ENCODE data around the gene VPS13C. TPM values are rescaled to one million over a fixed set of nuclear protein-coding genes. Genes with fewer than 3 reads are reported as not detected.

Gene VPS13C
- total RNA-seq, 1 experiment from 2014 or later = 20.9 TPM

DNA sequence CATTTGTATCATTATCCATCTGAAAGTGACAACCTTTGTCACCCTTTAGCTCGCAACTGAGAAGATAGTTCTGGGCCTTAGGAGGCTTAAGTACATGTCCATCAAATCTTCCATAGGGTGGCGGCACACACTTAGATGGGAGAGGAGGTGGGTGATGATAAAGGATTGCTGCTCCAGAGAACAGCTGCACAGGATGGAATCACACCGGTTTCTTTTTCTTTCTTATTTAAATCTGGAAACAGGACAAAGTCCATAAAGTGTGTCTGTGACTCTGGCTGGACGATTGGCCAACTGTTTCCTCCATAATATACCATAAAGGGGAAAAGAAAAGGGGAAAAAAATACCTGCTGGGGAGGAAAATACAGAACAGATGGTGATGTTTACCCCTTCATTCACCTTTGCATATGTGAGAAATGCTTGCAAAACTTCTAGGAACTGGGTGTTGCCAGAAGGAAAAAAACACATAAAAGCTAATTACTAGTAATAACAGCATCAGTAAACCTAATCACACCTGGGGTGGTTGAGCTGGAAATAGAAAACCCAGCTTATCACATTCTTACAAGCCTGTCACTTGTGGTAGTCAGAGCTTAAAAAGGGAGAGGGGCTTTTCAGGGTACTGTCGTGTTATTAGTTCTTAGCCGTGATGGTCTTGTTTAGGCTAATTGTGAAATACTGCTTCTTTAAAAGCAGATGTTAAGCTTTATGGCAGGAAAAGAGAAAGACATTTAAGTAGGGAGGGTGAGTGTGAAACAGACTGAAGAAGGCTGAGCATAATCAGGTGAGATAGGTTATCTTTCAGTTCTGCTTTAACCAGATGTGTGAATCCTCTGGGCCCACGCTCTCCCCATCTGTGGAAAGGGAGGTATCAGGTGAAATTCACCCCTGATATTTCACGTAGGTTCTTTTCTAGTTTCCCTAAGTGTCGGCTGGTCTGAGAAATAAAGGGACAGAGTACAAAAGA is 23.2 kb upstream of the VPS13C start:
- TF ChIP-seq SMAD3 (CRISPR knock-in tag; IDR thresholded peaks at IDR 0.05; ENCODE audit: borderline replicate concordance) (no peak), CDX4 (CRISPR knock-in tag; IDR thresholded peaks at IDR 0.05; ENCODE audit: borderline replicate concordance) (no peak), ERG (CRISPR knock-in tag; IDR thresholded peaks at IDR 0.05) (no peak), CREM (CRISPR knock-in tag; IDR thresholded peaks at IDR 0.05) (no peak), GRHL2 (CRISPR knock-in tag; IDR thresholded peaks at IDR 0.05; ENCODE audit: insufficient replicate concordance, severe bottlenecking) (no peak), RELA (CRISPR knock-in tag; IDR thresholded peaks at IDR 0.05; ENCODE audit: borderline replicate concordance) (no peak), ETV6 (CRISPR knock-in tag; IDR thresholded peaks at IDR 0.05) (no peak), RORB (CRISPR knock-in tag; IDR thresholded peaks at IDR 0.05) (no peak), ZBTB43 (CRISPR knock-in tag; IDR thresholded peaks at IDR 0.05) (no peak), IRF2 (CRISPR knock-in tag; IDR thresholded peaks at IDR 0.05; ENCODE audit: borderline replicate concordance, low read depth) (no peak), SMAD4 (CRISPR knock-in tag; IDR thresholded peaks at IDR 0.05) (no peak), TCF7 (CRISPR knock-in tag; IDR thresholded peaks at IDR 0.05; ENCODE audit: low read depth) (no peak), ZNF317 (CRISPR knock-in tag; IDR thresholded peaks at IDR 0.05; ENCODE audit: borderline replicate concordance, low read depth) (no peak), PRRX2 (CRISPR knock-in tag; IDR thresholded peaks at IDR 0.05) (no peak), NFATC4 (CRISPR knock-in tag; IDR thresholded peaks at IDR 0.05) (no peak)
- TF ChIP-seq, protein P1, sequence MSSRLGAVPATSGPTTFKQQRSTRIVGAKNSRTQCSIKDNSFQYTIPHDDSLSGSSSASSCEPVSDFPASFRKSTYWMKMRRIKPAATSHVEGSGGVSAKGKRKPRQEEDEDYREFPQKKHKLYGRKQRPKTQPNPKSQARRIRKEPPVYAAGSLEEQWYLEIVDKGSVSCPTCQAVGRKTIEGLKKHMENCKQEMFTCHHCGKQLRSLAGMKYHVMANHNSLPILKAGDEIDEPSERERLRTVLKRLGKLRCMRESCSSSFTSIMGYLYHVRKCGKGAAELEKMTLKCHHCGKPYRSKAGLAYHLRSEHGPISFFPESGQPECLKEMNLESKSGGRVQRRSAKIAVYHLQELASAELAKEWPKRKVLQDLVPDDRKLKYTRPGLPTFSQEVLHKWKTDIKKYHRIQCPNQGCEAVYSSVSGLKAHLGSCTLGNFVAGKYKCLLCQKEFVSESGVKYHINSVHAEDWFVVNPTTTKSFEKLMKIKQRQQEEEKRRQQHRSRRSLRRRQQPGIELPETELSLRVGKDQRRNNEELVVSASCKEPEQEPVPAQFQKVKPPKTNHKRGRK (CRISPR knock-in tag; IDR thresholded peaks at IDR 0.05; ENCODE audit: borderline replicate concordance) = no peak
- TF ChIP-seq, protein P2, sequence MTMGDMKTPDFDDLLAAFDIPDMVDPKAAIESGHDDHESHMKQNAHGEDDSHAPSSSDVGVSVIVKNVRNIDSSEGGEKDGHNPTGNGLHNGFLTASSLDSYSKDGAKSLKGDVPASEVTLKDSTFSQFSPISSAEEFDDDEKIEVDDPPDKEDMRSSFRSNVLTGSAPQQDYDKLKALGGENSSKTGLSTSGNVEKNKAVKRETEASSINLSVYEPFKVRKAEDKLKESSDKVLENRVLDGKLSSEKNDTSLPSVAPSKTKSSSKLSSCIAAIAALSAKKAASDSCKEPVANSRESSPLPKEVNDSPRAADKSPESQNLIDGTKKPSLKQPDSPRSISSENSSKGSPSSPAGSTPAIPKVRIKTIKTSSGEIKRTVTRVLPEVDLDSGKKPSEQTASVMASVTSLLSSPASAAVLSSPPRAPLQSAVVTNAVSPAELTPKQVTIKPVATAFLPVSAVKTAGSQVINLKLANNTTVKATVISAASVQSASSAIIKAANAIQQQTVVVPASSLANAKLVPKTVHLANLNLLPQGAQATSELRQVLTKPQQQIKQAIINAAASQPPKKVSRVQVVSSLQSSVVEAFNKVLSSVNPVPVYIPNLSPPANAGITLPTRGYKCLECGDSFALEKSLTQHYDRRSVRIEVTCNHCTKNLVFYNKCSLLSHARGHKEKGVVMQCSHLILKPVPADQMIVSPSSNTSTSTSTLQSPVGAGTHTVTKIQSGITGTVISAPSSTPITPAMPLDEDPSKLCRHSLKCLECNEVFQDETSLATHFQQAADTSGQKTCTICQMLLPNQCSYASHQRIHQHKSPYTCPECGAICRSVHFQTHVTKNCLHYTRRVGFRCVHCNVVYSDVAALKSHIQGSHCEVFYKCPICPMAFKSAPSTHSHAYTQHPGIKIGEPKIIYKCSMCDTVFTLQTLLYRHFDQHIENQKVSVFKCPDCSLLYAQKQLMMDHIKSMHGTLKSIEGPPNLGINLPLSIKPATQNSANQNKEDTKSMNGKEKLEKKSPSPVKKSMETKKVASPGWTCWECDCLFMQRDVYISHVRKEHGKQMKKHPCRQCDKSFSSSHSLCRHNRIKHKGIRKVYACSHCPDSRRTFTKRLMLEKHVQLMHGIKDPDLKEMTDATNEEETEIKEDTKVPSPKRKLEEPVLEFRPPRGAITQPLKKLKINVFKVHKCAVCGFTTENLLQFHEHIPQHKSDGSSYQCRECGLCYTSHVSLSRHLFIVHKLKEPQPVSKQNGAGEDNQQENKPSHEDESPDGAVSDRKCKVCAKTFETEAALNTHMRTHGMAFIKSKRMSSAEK (CRISPR knock-in tag; IDR thresholded peaks at IDR 0.05; ENCODE audit: borderline replicate concordance) = no peak
- ChIA-PET CTCF (interaction anchor here (0.8 to 1.6 kb wide), 2 partner anchors 9 to 171 kb away, joined by 3 read pairs; no protein-coding TSS in a partner anchor), POLR2A (no interaction called here)
- Mint-ChIP-seq H3K27me3 (ENCODE audit: low read depth) (0 out of 2 replicates have a peak, but pooled peaks cover 5% of the 10 kb centered on the region), H3K36me3 (peaks cover 27% of the 10 kb centered on the region), H3K4me3 (no peak overlapping the region), H3K27ac (no peak overlapping the region), H3K9me3 (peaks cover 40% of the 10 kb centered on the region), H3K4me1 (no peaks in the 10 kb centered on the region)
- ATAC-seq (no peak), DNase-seq (ENCODE audit: low spot score) (no peak)

Measured in WTC11 (cell line).